ENCODE measurements around the gene ACTR10.

Gene ACTR10

DNA sequence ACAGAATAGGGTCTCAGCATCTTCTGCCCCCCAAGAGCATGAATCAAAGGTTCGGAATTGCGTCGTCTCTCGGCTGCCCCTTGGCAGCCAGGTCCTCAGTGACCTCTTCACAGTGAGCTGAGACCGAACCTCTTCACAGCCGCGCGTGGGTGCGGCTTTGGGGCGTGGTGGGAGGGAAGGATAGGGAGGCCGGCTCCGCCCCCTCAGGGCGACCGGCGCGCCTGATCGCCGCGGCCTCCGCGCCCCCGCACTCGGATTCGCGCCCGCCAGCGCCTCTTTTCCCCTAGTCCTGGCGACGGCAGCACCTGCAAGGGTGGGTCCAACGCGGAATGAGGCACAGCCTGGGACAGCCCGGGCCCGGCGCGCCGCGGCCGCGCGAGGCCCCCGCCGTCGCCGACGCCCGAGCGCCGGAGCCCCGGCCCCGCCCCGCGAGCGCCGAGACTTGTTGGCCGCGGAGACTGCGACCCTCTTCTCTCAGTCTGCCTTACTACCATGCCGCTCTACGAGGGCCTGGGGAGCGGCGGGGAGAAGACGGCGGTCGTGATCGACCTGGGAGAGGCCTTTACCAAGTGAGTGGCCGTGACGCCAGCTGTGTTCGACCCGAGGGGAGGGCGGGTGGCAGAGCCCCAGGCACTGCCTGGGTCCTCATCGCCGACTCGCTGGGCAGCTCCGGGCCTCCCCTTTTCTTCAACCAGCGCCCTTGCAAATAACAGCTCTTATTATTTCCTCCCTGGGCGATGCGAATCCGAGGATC, at the start of gene ACTR10:
Gene ACTR10, plus strand, starts transcription at position 424 of the 754 bp plus-strand sequence. Its CDS starts 69 bp downstream, at position 493.
- DNase-seq: peak; percentile 98

DNA sequence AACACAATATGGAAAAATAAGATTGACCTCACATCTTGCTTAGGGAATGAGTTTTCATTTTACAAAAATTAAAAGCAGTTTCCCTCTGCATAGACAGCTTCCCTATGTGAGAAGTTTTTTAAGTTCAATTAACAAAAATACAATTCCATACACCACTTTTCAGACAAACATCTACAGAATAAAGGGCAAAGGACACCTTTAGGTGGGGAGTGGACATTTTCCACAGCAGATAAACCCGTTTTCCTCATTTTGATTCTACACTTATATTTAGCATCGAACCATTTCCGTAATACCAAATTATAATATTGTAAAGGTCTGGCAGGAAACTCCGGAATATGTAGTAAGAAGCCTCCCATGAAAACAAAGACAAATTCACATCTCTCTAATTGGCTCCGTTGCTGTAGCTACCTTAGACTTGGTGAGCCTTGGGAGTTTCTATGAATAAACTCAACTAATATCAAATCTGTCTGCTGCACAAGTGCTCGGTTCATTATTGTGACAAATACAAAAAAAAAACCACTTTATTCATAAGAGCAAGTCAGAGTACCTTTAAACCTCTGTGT, 49.6 kb upstream of the ACTR10 start:
- no peak for DNase-seq

DNA sequence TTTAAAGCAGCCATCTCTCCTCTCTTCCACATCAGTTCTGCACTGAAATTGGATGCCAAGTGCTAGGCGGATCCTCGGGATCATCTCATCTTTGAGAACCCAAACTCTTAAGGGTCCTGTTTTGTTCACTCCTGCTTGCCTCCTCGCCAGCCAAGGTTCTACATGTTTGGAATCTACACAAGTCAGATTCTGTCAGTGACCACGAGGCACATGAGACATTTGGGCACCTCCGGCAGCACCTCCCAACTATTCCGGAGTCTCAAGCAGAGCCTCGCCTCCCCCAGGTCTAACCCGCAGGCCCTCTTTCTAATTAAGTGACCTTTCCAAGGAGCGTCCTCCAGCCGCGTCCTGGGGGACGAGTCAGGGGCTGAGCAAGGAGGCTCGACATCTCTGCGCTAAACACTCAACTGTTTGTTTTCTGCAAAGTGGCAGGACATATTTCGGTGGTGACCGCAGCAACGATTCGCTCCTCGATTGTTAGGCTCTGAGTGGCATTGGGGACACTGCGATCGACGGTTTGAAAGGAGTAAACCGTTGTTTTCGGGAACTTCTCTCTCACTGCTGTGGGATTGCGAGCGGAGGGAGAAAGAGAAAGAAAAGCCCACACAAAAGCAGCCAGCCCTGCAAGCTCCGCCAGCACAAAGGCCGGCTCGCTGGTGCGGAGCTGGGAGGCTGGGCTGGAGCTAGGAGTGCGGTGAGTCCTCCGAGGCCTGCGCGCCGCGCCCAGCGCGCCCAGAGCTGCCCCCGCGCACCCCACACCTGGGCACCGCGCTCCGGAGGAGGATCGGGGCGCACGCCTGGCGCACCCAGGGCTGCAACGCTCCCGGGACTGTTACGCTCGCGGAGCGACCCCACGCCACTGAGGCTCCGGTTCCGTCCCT, 48.6 kb upstream of the ACTR10 start:
- DNase-seq: peak in 1 of 2 experiments; percentile 44

DNA sequence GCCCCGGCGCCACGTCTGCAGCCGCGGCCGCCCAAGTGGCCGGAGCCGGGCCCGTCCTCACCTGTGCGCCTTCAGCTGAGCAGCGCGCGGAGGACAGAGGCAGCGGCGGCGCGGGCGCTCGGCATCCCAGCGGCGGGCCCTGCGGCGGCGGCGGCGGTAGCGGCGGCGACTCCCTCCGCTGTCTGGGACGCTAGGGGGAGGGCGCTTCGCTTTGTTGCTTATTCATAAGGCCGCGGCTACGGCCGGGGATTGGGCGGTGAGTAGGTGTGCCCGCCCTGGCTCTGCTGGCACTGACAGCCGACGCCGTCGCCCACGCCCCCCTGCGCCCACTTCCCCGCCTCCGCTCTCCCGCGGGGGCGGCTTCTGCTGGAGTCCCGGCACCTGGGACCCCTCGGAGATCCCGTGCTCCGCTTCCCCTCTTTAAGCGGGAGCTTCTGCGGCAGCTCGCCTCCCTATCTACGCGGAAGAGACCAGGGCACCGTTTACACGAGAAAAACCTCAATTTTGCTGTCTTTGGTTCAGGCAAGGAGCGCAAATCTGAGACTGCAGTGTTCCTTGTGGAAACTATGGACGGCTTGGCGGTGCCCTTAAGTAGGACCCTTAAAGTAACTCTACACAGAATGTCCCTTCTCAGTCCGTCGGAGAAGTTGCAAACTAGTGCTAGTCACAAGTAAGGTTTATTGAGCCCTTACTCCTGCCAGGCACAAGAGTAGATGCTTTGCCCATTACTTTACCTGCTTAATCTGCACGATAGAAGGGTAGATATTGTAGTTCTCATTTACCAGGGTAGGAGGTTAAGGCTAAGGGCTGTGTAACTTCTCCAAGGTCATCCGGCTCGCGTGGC, 47.7 kb upstream of the ACTR10 start, which contains the start of gene ARMH4:
Gene ARMH4, minus strand, starts transcription at position 200 of the 844 bp plus-strand sequence. CDS start 12,855 bp downstream, outside the sequence.
- DNase-seq: peak; percentile 93 to 94

DNA sequence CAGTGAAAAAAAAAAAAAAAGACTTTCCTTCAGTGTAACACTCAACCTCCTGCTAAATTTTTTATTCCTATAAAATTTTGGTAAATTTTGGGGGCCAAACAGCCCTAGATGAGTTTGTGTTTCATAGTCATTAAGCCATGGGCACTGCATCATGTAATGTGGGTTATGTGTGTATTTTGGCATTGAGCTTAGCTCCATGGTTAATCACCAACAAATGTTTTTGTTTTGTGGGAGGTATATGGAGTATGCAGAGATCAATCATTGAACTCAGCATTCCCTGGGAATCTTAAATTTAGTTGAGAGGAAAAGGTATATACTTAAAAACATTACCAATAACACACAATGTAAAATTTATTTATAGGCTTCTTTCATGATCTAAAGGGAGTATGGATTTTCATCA, 39.4 kb upstream of the ACTR10 start:
- no peak for DNase-seq

DNA sequence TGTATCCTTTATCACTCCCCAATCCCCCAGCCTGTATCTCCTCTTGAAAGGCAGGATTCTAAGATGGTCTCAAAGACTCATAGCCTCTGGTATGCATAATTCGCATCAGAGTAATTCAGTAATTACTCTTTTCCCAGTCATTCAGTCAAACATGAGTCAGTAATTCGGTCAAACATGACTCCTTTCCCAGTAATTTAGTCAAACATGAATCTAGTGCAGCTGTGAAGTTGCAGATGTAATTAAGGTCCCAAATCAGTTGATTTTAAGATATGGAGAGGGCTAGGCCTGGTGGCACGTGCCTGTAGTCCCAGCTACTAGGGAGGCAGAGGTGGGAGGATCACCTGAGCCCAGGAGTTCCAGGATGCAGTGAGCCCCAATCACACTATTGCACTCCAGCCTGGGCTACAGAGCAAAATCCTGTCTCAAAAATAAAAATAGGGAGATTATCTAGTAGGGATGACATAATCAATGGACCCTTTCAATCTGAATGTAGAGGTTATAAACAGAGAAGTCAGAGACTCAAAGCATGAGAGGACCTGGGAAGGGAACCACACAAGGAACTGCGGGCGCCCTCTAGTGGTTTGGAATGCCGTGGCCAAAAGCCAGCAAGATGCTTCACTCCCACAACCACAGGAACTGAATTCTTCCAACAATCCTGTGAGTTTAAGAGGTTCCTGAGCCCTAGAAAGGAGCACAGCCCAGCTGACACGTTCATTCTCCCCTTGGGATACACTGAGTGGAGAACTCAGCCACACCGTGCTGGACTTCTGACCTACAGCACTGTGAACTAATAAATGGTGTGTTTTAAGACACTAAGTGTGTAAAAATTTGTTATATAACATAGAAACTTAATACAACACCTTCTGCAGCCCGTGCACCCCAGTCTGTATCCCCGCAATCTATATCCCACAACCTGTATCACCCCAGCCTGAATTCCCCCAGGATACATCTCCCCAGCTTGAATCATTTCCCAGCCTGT, 33.7 kb upstream of the ACTR10 start:
- peak; percentile 79 to 86 for DNase-seq

DNA sequence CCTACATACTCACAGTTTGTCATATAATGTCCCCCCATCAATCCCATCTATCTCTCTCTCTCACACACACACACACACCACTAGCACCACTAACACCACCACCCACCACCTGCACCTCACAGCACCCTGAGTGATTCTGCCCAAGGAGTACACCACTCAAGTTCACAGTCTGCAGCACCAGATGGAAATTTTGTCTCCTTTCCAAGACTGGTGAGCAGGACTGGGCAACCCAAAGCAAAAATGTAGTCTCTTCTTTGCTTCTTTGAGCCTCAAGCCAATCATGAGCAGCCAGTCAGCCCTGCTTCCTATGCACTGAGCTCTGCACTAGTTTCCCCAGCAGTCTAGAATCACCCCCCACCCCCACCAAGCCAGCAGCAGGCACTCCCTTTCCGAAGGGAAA, 32.9 kb upstream of the ACTR10 start:
- DNase-seq: peak; percentile 31 to 42

DNA sequence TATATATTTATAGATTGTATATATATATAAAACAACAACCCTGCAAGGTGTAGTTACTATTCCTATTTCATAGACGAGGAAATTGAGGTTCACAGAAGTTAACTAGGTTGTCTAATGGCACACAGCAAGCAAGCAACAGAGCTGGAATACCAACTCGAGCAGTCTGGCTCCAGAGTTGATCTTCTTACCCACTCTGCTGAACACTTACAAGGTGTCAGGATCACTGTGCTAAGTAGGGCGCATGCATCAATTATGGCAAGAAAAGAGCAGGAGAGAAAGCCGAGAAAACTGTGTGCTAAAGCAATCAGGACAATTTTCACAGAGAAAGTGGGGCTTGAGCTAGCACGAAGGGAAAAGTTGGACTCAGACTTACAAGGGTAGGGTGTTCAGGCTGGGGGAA, 32.1 kb upstream of the ACTR10 start:
- no peak for DNase-seq

DNA sequence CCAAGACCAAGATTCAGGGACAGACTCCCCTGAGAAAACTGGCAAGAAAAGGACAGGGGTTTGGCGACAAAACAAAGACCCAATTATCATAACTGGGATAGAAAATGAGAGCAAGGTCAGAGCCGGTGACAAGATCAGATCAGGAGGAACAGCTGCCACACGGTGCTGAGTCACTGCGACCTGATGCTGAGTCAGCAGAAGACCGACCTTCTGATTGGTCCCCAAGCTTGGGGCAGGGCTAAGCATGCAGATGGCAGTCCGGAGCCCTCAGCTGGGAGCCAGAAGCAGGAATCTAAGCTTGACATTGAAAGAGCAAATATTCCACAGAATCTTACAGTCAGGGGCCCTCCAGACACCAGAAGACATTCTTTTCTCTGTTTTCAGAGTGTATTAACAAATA, 28.9 kb upstream of the ACTR10 start:
- peak; percentile 97 to 98 for DNase-seq

DNA sequence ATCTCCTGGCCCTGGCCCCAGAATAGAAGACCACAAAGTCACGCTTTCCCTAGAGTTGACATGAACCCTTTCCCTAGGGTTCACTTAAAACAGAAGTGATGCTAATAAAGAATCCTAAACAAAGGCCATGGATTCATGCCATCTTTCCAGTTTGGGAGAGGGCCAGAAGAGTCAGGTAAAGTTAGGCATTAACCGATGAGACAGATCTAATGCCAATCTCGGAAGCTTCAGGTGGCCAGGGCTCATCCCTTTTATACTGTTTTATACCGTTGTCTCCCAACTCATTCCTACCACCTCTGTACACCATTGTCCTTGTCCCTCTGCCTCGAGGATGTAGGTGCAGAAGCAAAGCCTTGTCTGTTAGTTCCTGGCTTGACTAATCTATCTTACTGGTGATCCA, 22.8 kb upstream of the ACTR10 start:
- no peak for DNase-seq

DNA sequence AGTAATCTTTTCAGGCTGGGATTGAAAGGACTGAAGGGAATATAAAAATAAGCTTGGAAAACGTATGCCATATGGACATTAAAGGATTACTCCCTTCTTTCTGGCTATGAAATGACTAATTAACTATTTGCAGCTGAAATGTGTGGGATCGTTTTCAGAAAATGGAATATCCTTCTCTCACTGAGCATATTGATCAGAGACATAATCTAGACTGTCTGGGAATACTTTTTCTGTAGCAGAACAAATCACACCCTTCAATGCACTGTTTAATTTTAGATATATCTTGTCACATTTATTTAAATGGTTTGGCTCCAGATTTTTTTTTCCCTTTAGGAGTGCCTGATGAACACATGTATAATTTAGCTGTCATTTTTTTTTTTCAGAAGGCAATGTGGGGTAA, 10.8 kb upstream of the ACTR10 start:
- peak; percentile 50 to 82 for DNase-seq

DNA sequence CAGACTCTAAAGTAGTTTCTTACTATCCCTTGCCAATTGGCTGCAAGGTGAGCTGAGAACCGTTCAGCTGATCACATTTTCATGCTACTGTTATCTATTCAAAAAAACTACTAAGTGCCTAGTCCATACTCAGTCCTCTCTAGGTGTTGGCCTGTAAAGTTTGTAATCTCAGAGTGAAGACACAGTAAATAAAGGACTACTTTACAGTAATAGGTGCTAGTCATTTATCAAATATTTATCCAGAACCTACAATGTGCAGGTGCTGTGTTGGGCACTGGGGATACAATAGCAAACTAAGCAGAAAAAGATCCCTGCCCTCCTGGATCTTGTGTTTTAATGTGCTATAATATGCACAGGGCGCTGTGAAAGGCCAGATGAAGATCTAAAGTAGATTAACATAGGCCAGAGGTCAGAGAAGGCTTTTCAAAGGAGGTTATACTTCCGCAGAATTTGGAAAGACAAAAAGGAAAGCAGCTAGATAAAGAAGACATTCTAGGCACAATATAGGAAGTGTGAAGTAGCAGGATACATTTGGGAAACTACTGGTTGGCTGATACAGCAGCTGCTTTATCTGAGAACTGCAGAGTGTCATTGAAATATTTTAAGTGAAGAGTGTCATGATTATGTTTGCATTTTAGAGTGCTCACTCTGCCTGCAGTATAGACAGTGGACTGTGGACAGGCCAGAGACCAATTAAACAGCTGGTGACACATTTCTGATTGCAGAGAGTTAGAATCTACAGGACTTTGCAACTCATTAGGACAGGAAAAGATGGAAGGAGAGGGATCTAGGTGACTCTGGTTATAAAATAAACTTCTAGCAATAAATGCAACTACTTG, 8.0 kb upstream of the ACTR10 start:
- no peak for DNase-seq

DNA sequence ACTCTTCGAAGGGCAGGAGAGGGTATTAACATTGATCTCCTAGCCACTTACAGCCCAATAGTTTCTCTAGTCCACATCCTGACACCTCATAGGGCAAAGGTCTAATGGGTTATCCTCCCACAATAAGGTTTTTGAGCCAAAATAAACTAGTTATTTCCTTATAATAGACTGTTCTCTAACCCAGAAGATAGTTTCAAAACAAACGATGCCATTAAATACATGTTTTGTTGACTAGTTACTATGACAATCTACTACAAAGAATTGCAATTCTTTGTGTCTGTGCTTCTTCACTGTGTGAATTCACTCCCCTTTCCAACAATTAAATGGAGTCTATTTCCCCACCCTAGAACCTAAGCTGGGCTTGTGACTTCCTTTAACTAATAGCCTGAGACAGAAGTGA, 6.4 kb upstream of the ACTR10 start:
- no peak for DNase-seq

DNA sequence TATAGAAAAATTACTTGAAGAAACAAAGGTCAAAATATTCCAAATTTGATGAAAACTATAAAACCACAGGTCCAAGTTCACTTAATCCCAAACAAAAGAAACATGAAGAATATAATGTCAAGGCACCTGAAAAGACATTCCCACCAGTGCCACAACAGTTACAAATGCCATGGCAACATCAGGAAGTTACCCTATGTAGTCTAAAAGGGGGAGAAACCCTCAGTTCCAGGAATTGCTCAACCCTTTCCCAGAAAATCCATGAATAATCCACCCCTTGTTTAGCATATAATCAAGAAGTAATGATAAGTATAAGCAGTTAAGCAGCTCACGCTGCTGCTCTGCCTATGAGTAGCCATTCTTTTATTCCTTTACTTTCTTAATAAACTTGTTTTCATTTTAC, 3.8 kb upstream of the ACTR10 start:
- no peak for DNase-seq

DNA sequence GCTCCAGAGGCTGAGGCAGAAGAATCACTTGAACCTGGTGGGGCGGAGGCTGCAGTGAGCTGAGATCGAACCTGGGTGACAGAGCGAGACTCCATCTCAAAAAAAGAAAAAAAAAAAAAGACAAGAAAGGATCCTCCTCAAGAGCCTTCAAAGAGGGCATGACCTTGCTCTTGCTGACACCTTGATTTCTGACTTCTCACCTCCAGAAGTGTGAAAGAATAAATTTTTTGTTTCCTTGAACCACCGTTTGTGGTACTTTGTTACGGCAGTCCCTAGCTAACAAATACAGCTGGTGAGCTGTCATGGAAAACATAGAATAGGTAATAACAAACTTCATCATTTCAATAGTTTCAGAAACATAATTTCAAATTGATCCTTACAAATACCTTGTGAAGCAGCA, 1.9 kb upstream of the ACTR10 start:
- no peak for DNase-seq

DNA sequence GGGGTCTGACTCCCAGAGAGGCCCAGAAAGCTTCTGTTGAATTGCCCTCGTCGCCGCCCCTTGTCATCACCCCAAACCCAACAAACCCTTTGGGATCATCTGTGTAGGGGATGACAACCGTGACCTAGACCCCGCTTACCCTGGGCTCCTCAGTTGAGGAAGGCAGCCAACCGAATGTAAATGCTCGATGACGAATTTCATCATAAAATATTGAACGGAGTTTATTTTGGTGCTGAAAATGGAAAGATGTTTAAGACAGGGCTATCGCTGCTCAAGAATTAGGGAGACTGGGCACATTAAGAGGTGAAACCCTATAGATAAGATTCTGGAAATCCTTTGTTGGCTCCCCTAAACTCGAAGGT, 512 bp downstream of the ACTR10 start:
- no peak for DNase-seq

DNA sequence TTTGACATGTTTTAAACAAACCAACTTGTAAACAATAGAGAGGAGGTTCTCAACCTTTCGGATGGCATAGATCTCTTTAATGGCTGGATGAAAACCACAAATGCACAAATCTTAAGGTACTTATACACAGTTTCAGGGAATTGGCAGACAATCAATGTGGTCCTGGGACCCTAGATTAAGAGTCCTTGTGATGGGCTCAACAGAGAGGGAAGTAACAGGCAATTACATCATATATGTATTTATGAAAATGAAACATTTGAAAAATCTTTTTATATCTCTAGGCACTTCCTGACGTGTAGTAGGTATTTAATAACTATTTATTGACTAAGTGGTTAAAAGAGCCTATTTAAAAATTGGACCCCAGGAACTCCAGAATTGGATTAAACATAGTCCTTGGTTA, 897 bp downstream of the ACTR10 start:
- no peak for DNase-seq

DNA sequence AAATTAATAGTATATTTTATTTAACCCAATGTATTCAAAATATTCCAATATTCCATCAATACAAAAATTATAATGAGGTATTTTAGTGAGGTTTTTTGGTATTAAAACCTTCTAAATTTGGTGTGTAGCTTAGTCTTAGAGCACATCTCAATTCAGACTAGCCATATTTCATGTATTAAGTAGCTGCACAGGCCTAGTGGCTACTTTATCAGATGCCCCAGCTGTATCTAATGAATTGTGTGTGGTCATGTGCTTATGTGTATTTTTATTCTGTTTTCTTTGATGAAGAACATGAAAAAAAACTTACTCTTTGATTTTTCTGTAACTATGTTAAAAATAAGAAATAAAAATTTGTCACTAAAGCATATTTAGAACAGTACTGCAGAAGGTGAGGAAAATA, 13.2 kb downstream of the ACTR10 start:
- no peak for DNase-seq

DNA sequence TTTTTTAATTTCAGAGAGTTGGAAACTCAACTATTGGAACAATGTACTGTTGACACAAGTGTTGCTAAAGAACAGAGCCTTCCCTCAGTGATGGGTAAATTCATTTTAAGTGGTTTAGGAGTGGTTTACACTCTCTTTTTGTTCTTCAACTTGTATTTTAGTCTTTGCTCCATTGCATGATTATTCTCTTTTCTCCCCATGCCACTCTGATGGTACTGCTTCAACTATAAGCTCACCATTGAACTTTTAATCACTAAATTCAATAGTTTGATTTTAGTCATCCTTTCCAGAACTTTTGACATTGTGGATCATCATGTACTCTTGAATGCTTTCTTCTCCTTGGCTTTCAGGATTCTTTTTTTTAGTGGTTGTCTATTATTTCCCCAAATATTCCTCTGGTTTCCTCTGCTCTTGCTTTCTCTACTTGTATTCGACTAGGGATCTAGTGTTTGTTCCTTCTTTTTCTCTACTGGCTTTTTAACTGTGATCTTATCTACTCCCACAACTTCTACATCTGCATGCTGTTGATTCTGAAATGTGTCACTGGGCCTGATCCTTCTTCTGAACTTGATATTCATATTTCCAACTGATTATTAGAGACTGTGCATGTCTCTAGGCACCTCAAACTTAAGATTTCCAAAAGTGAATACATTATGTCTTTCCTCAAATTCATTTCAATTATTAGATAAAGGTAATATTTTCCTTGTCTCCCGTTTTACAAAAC, 15.4 kb downstream of the ACTR10 start:
- DNase-seq: no peak

DNA sequence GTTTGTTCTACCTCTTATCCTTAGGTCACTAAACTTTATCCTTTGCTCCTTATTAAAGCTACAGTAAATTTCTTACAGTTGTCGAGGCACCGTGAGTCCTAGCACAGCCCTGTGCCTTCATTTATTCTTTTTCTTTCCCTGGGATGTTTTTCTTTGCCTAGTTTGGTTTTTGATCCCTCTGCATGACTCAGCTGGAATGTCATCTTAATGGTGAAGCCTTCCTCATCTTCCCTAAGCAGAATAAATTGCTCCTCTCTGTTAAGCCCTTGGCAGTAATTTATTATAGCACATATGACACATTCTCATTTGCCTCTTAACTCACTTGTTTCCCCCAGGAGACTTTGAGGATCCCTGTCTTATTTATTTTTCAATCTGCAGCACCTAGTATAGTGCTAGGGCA, 16.6 kb downstream of the ACTR10 start:
- no peak for DNase-seq
